Upper lobe of left lung (tissue), 6 donors: ENCODE results near the gene RPL10. TPM values are rescaled to one million over a fixed set of nuclear protein-coding genes. Genes with fewer than 3 reads are reported as not detected.
"Not testable (repeated sequence)": the region's sequence is repeated elsewhere in the genome, so short reads cannot be mapped to it uniquely, and the experiment has no call there.

Experiments used
- ATAC-seq, 2 donors: fragments of 200-7000 bp; cut with Tn5 transposase; one replicate each; pipeline ENCODE4 v1.9.1; 2022; ENCODE audit warnings: mild to moderate bottlenecking in 2 of 2, moderate library complexity in 2 of 2; ENCODE audit not compliant: low FRiP score in 2 of 2
- DNase-seq, 2 donors: peaks; one replicate each; pipeline ENCODE4 v3.0.0-alpha.2; 2019 to 2020
- H3K27ac ChIP-seq, 4 donors: fragments of 200-600 bp; sonication (generic); one replicate each; pipeline ENCODE4 v1.5.1; 2016 to 2019
- H3K27me3 ChIP-seq, 4 donors: fragments of 200-600 bp; sonication (generic); one replicate each; pipeline ENCODE4 v1.5.1; 2017 to 2019
- H3K36me3 ChIP-seq, 4 donors: fragments of 200-600 bp; sonication (generic); one replicate each; pipeline ENCODE4 v1.5.1; 2016 to 2019
- H3K4me1 ChIP-seq, 4 donors: fragments of 200-600 bp; sonication (generic); one replicate each; pipeline ENCODE4 v1.5.1; 2018 to 2019
- H3K4me3 ChIP-seq, 4 donors: fragments of 200-600 bp; sonication (generic); one replicate each; pipeline ENCODE4 v1.5.1; 2017 to 2019; ENCODE audit warnings: mild to moderate bottlenecking in 2 of 4, moderate library complexity in 1 of 4
- H3K9me3 ChIP-seq, 4 donors: fragments of 200-600 bp; sonication (generic); one replicate each; pipeline ENCODE4 v1.5.1; 2018 to 2019
- EP300 ChIP-seq, 4 donors: sonication (generic); formaldehyde crosslinking; IDR thresholded peaks; one replicate each; pipeline ENCODE4 v1.5.1; 2017; ENCODE audit warnings: antibody characterized with exemption in 4 of 4, control low read depth in 2 of 4
- POLR2A ChIP-seq, 4 donors: fragments of 450-650 bp; IDR thresholded peaks; one replicate each; pipeline ENCODE4 v1.5.1; 2016 to 2017; ENCODE audit warnings: antibody characterized with exemption in 4 of 4, mild to moderate bottlenecking in 2 of 4
- POLR2AphosphoS5 ChIP-seq, 2 donors: sonication (generic); formaldehyde crosslinking; IDR thresholded peaks; one replicate each; pipeline ENCODE4 v1.5.1; 2017; ENCODE audit warnings: antibody characterized with exemption in 2 of 2
- WGBS, 2 donors: methylation state at CpG; one replicate each; pipeline ENCODE4 v1.1.5; 2017 to 2018; 5-methylcytosine and 5-hydroxymethylcytosine counted together
- total RNA-seq, 6 donors: library from RNA; depleted of rRNA in 4 of 6; stranded (reverse); fragments of >200 nt in 4 of 6; gene quantifications; one replicate each; pipeline versions ENCODE4 v1.1.0 to v1.2.1, GENCODE V29; 2016 to 2021
- TF ChIP-seq, protein P1 (sequence below), 6 experiments: fragments of 450-650 bp in 4 of 6; fragments of 200-600 bp in 2 of 6; sonication (generic) in 2 of 6; IDR thresholded peaks; one replicate each; pipeline ENCODE4 v1.5.1; 2016 to 2019; ENCODE audit warnings: antibody characterized with exemption in 6 of 6
- donor health status: DM: no; HTN: no; CAD: no; lungs with moderate emphysema.
- donor health status: DM: no; HTN: yes; CAD: no; lungs with severe emphysema.

Gene RPL10
- total RNA-seq, 6 donors from 2014 or later: 1,246 to 5,225 (median 2,943) TPM

DNA sequence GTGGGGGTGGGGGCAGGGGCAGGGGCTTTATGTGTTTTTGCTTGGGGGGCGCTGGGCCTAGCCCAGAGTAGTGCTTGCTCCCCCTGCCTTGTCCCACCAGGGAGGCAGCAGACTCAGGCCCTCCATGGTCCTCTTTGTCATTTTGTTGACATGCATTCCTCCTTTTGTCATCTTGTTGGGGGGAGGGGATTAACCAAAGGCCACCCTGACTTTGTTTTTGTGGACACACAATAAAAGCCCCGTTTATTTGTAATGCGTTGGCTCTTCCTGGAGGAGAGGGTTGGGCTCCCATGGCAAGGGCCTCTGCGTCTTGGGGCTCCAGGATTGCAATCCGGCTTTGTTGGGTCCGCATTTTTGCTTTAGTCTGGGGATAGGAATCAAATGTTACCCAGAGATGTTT, 16.9 kb upstream of the RPL10 start:
- no peaks in the 10 kb centered on the region for H3K27me3 ChIP-seq
- peaks cover 0 to 4% (median 0%) of the 10 kb centered on the region in 4 donors for H3K36me3 ChIP-seq
- peaks cover 0 to 13% (median 0%) of the 10 kb centered on the region in 4 donors for H3K9me3 ChIP-seq
- H3K27ac ChIP-seq: no peak overlapping the region
- TF ChIP-seq EP300 (IDR thresholded peaks at IDR 0.05) (no peak), POLR2AphosphoS5 (IDR thresholded peaks at IDR 0.05) (no peak), POLR2A (IDR thresholded peaks at IDR 0.05) (no peak)
- TF ChIP-seq, protein P1, sequence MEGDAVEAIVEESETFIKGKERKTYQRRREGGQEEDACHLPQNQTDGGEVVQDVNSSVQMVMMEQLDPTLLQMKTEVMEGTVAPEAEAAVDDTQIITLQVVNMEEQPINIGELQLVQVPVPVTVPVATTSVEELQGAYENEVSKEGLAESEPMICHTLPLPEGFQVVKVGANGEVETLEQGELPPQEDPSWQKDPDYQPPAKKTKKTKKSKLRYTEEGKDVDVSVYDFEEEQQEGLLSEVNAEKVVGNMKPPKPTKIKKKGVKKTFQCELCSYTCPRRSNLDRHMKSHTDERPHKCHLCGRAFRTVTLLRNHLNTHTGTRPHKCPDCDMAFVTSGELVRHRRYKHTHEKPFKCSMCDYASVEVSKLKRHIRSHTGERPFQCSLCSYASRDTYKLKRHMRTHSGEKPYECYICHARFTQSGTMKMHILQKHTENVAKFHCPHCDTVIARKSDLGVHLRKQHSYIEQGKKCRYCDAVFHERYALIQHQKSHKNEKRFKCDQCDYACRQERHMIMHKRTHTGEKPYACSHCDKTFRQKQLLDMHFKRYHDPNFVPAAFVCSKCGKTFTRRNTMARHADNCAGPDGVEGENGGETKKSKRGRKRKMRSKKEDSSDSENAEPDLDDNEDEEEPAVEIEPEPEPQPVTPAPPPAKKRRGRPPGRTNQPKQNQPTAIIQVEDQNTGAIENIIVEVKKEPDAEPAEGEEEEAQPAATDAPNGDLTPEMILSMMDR (IDR thresholded peaks at IDR 0.05): no peak
- peaks cover 4 to 11% (median 9%) of the 10 kb centered on the region in 4 donors for H3K4me1 ChIP-seq
- DNase-seq: no peak
- WGBS, 2 donors: 50 to 67% methylated on average over 2 to 6 of the region's 6 CpGs
- no peak for ATAC-seq
- no peak overlapping the region for H3K4me3 ChIP-seq

DNA sequence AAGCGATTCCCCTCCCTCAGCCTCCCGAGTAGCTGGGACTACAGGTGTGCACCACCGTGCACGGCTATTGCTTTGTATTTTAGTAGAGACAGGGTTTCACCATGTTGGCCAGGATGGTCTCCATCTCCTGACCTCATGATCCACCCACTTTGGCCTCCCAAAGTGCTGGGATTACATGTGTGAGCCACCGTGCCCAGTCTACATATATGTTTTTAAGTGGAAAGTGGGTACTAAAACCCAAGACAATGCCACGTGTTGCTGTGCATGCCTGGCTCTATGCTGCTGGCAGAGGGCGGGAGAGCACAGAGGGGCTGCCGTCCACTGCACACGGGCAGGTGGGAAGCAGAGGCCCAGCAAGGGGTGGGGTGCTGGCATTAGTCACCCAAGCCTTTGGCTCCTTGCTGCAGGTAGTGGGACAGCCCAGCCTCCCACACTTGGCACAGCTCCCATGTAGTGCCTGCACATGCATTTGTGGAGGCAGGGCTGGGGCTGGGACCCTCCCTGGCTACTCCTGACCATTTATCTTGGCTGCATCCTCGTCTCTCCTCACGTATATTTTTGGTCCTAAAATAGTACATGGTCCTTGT, 15.6 kb upstream of the RPL10 start:
- 82 to 89% methylated on average over 4 to 7 of the region's 11 CpGs for WGBS, 2 donors
- ATAC-seq: no peak
- Histone ChIP-seq H3K4me1 (peaks cover 4 to 11% (median 7%) of the 10 kb centered on the region in 4 donors), H3K27ac (no peak overlapping the region), H3K9me3 (peaks cover 0 to 13% (median 0%) of the 10 kb centered on the region in 4 donors), H3K36me3 (peaks cover 0 to 4% (median 0%) of the 10 kb centered on the region in 4 donors), H3K4me3 (no peak overlapping the region), H3K27me3 (no peaks in the 10 kb centered on the region)
- no peak for DNase-seq
- TF ChIP-seq, protein P1 (IDR thresholded peaks at IDR 0.05): no peak
- no peak for TF ChIP-seq POLR2A (IDR thresholded peaks at IDR 0.05)
- no peak for TF ChIP-seq EP300 (IDR thresholded peaks at IDR 0.05)

DNA sequence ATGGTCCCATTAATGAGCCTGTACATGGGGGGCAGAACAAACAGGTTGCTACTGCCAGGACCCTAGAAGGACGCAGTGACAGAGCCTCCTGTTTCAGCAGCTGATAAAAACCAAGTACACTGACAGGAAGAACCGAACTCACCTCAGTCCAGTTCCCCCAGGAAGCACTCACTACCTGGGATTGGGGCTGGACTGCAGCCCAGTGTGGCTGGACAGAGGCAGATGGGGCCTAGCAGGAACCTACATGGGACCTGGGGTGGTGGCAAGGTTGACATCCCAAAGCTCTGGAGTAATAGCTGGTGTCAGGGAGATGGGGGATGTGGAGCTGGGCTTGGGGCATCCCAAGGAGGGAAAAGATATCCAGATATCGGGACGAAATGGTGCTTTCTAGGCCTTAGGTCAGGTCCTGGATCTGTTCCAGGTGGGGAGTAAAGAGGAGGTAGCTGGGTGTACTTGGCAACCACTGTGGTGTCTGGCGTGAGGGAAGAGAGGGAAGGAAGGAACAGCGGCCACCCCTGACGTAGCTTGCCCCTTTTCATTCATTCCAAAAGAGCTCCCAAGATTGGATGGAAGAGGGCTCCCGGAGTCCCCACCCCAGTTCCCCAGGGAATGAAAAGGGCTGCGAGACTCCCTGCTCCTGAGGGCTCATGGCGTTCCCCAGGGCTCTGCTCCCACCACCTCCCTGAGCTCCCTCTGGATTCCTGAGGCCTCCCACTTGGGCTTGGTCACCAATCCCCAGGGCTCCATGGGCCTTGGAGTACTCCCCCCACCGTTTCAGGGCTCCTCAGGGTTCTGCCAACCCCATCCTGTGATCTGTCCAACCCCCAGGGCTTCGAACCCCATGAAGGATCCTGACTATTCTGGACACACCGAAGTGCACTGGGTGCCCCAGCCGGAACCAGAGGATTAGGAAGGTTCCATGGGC, 14.6 kb upstream of the RPL10 start:
- 70 to 76% methylated on average over 2 to 14 of the region's 14 CpGs for WGBS, 2 donors
- DNase-seq (no peak), ATAC-seq (no peak)
- no peak overlapping the region for H3K4me3 ChIP-seq
- no peaks in the 10 kb centered on the region for H3K27me3 ChIP-seq
- no peak overlapping the region for H3K27ac ChIP-seq
- peaks cover 0 to 4% (median 0%) of the 10 kb centered on the region in 4 donors for H3K36me3 ChIP-seq
- peaks cover 0 to 10% (median 3%) of the 10 kb centered on the region in 4 donors for H3K4me1 ChIP-seq
- H3K9me3 ChIP-seq: peaks cover 0 to 9% (median 0%) of the 10 kb centered on the region in 4 donors
- TF ChIP-seq POLR2A (IDR thresholded peaks at IDR 0.05): no peak

DNA sequence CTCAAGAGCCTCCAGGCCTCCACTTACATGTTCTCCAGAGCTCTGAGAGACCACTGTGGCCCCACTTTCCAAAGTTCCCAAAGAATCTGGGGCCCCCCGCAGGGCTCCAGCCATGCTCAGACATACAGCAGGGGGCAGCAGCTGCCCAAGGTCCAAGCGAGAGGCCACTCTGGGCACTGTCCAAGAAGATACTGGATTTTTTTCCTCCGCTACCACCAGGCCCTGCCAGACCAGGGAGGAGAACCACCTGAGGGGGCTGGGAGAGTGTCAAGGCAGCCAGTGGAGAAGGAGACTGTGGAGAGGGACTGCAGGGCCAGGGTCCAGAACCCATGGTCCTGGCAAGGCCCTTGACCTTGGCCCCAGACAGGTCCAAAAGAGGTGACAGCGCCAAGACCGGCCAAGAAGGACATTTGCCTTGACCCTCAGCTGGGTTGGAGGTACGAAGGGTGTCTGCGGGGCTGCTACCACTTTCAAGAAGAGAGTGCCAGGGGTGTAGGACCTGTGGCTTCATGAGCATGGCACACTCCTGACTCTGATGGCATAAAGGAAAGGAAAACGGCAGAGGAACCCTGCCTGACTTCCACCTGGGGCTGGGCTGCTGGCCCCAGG, 13.8 kb upstream of the RPL10 start:
- TF ChIP-seq, protein P1 (IDR thresholded peaks at IDR 0.05): peak in 3 of 6 experiments; percentile 6 to 22 (median 16)
- no peak for TF ChIP-seq POLR2AphosphoS5 (IDR thresholded peaks at IDR 0.05)
- Histone ChIP-seq H3K27me3 (no peaks in the 10 kb centered on the region), H3K4me1 (peaks cover 0 to 10% (median 3%) of the 10 kb centered on the region in 4 donors), H3K36me3 (peaks cover 0 to 4% (median 0%) of the 10 kb centered on the region in 4 donors), H3K27ac (no peak overlapping the region), H3K4me3 (no peak overlapping the region), H3K9me3 (peaks cover 0 to 3% (median 0%) of the 10 kb centered on the region in 4 donors)
- DNase-seq (no peak), ATAC-seq (no peak)
- 69% methylated on average over 8 of the region's 8 CpGs; no CpG with 5 or more reads in 1 of the 2 donors for WGBS, 2 donors

DNA sequence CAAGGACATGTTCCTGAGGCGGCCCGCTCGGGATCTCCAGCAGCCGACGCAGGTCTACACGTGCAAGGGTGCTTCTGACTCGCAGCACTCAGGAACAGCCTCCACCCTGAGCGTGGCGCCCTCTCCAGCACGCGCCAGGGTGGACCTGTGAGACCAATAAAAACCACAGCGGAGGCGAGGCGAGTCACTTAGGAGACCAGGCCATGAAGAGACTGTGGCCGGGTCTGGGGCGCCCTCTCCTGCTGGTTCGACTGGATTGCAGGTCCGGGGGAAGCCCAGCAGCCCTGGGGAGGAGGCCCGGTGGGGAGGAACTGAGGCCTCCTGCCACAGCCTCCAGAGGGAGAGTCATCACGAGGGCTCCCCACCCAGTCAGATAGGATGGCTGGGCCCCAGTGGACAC, 10.1 kb upstream of the RPL10 start:
- H3K27me3 ChIP-seq, H3K9me3 ChIP-seq, DNase-seq, H3K27ac ChIP-seq, H3K4me1 ChIP-seq, H3K36me3 ChIP-seq, H3K4me3 ChIP-seq: not testable (repeated sequence)
- WGBS, 2 donors: no CpG with 5 or more reads among the region's 20 CpGs
- peak; percentile 55 to 73 for ATAC-seq

DNA sequence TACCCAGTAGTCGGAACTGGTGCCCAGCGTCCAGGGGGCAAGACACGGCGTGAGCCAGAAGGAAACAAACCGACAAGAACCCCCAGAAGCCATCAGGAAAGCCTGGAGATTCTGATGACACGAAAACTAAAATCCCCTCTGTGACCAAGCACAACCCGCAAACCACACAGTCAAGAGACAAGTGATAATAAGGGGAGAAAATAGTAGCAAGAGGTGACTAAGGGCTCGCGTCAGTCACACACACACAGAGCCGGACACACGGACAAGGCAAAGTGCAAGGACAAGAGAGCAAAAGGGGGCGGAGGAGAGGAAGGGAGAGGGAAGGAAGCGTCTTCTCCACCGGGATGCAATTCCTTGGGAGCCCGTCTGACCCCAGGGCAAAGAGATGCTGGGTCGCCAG, 9.5 kb upstream of the RPL10 start:
- WGBS, 2 donors: no CpG with 5 or more reads among the region's 16 CpGs
- not testable (repeated sequence) for H3K27me3 ChIP-seq, H3K9me3 ChIP-seq, DNase-seq, H3K36me3 ChIP-seq, H3K27ac ChIP-seq, H3K4me3 ChIP-seq, H3K4me1 ChIP-seq
- peak in 1 of 2 donors; percentile 4 for ATAC-seq

DNA sequence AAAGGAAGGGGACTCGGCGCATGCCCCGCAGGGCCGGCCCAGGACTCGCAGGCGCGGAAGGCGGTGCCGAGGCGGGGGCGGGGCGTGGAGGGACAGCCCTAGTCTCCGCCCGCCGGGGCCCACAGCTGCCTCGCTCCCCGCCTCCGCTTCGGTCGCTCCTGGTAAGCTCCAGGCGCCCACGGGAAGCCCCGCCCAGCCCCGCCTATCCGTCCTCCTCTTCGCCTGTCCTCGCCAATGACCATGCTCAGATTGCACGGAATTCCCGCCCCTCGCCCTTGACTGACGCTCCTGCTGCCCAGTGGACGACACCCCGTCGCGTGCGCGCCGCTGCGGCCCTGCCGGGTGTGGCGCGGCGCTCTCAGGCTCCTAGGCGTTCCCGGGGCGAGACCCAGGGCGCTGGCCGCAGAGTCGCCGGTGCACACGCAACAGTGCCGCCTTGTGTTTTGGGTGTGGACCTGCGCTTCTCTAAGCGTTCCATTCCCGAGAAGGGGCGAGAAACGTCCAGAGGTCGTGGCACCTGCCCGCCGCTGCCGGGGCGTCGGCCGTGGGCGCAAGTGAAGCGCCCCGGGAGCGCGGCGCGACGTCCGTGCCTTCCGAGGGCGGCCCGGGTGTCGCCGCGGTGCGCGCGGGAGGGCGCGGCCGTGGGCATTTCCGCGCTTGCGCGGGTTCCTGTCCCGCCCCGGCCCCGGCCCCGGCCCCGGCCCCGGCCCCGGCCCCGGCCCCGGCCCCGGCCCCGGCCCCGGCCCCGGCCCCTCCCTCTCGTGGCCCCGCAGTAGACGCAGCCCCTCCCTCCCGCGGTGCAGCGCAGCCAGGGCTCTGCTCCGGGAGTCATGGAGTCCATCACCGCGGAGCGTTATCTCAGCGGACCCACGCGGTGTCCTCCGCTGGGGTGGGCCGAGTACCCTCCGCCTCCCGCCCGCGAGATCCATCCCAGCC, 8.1 kb upstream of the RPL10 start:
- H3K9me3 ChIP-seq, H3K4me1 ChIP-seq, H3K36me3 ChIP-seq, DNase-seq, H3K27me3 ChIP-seq: not testable (repeated sequence)
- WGBS, 2 donors: no CpG with 5 or more reads among the region's 121 CpGs
- peak overlapping the region in 2 of 4 donors; percentile 66 to 78 for H3K27ac ChIP-seq
- peak overlapping the region in 3 of 4 donors; percentile 20 to 38 (median 25) for H3K4me3 ChIP-seq
- peak; percentile 92 for ATAC-seq

DNA sequence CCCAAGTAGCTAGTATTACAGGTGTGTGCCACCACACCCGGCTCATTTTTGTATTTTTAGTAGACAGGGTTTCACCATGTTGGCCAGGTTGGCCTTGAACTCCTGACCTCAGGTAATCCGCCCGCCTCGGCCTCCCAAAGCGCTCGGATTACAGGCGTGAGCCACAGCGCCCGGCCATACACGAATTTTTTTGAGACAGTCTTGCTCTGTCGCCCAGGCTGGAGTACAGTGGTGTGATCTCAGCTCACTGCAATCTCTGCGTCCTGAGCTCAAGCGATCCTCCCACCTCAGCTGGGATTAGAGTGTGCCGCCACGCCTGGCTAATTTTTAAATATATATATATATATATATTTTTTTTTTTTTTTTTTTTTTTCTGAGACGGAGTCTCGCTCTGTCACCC, 1.8 kb upstream of the RPL10 start:
- Histone ChIP-seq H3K4me1 (peaks cover 7 to 35% (median 7%) of the 10 kb centered on the region in 4 donors), H3K36me3 (peaks cover 0 to 26% (median 10%) of the 10 kb centered on the region in 4 donors), H3K9me3 (peaks cover 0 to 14% (median 0%) of the 10 kb centered on the region in 4 donors), H3K4me3 (peak overlapping the region in 2 of 4 donors; percentile 53 to 77), H3K27ac (peak overlapping the region in 3 of 4 donors; percentile 95 to 98 (median 96))
- WGBS, 2 donors: 88 to 91% methylated on average over 13 to 17 of the region's 17 CpGs
- not testable (repeated sequence) for DNase-seq, H3K27me3 ChIP-seq, ATAC-seq
